Activated naive CD8-positive, alpha-beta T cell treated with anti-CD3 and anti-CD28 coated beads for 36 hours (primary cell): Measurements from ENCODE around the gene IRF2BP1. TPM values are rescaled to one million over a fixed set of nuclear protein-coding genes. Genes with fewer than 3 reads are reported as not detected.
"Not testable (repeated sequence)": the region's sequence is repeated elsewhere in the genome, so short reads cannot be mapped to it uniquely, and the experiment has no call there.

Experiments
- DNase-seq: peaks from one replicate; pipeline ENCODE4 v3.0.0; 2021
- H3K27ac Mint-ChIP-seq: one replicate; pipeline ENCODE4 v1.8.0; 2022; ENCODE audit warnings: mild to moderate bottlenecking, moderate library complexity, mixed read lengths
- H3K27me3 Mint-ChIP-seq: one replicate; pipeline ENCODE4 v1.8.0; 2022; ENCODE audit warnings: mild to moderate bottlenecking, mixed read lengths
- H3K36me3 Mint-ChIP-seq: one replicate; pipeline ENCODE4 v1.8.0; 2021; ENCODE audit warnings: mild to moderate bottlenecking, mixed read lengths
- H3K4me1 Mint-ChIP-seq: one replicate; pipeline ENCODE4 v1.8.0; 2021; ENCODE audit warnings: mixed read lengths
- H3K4me3 Mint-ChIP-seq: one replicate; pipeline ENCODE4 v1.8.0; 2022; ENCODE audit warnings: mild to moderate bottlenecking, moderate library complexity, mixed read lengths
- H3K9me3 Mint-ChIP-seq: one replicate; pipeline ENCODE4 v1.8.0; 2022; ENCODE audit warnings: mixed read lengths
- total RNA-seq, 2 experiments: library from RNA; stranded (reverse); gene quantifications; one replicate each; pipeline ENCODE4 v1.2.3, GENCODE V29; 2021

Gene IRF2BP1
- total RNA-seq, 2 experiments from 2014 or later = 18.5 to 19.5 TPM

GRCh38 chr19:45879055-45879454, 6.9 kb downstream of the IRF2BP1 start:
- H3K36me3 Mint-ChIP-seq = peaks cover 3% of the 10 kb centered on the region
- H3K4me1 Mint-ChIP-seq = peaks cover 29% of the 10 kb centered on the region
- H3K4me3 Mint-ChIP-seq = no peak overlapping the region
- peaks cover 23% of the 10 kb centered on the region for H3K27me3 Mint-ChIP-seq
- H3K27ac Mint-ChIP-seq = no peak overlapping the region
- no peak for DNase-seq
- H3K9me3 Mint-ChIP-seq = no peaks in the 10 kb centered on the region

GRCh38 chr19:45878043-45878794, 7.7 kb downstream of the IRF2BP1 start:
- no peak for DNase-seq
- H3K27me3 Mint-ChIP-seq = peaks cover 23% of the 10 kb centered on the region
- H3K4me1 Mint-ChIP-seq = peaks cover 22% of the 10 kb centered on the region
- H3K4me3 Mint-ChIP-seq = no peak overlapping the region
- no peaks in the 10 kb centered on the region for H3K9me3 Mint-ChIP-seq
- peaks cover under 1% of the 10 kb centered on the region for H3K36me3 Mint-ChIP-seq
- H3K27ac Mint-ChIP-seq = no peak overlapping the region

GRCh38 chr19:45876411-45877197, 9.3 kb downstream of the IRF2BP1 start:
- peak; percentile 55 for DNase-seq
- Mint-ChIP-seq H3K36me3 (no peaks in the 10 kb centered on the region), H3K27me3 (peaks cover 26% of the 10 kb centered on the region), H3K4me3 (peak overlapping the region; percentile 52), H3K27ac (peak overlapping the region; percentile 61), H3K4me1 (peaks cover 15% of the 10 kb centered on the region), H3K9me3 (no peaks in the 10 kb centered on the region)

- H3K4me1 Mint-ChIP-seq = peaks cover 12% of the 10 kb centered on the region
- no peaks in the 10 kb centered on the region for H3K9me3 Mint-ChIP-seq
- peak overlapping the region; percentile 52 for H3K4me3 Mint-ChIP-seq
- peak overlapping the region; percentile 61 for H3K27ac Mint-ChIP-seq
- peaks cover 27% of the 10 kb centered on the region for H3K27me3 Mint-ChIP-seq
- no peaks in the 10 kb centered on the region for H3K36me3 Mint-ChIP-seq
- DNase-seq = no peak
Observed at GRCh38 chr19:45876161-45876410, 9.9 kb downstream of the IRF2BP1 start.

GRCh38 chr19:45874620-45874966, 11.3 kb downstream of the IRF2BP1 start:
- Mint-ChIP-seq H3K4me1 (peaks cover 11% of the 10 kb centered on the region), H3K9me3 (no peaks in the 10 kb centered on the region), H3K36me3 (no peaks in the 10 kb centered on the region), H3K4me3 (no peak overlapping the region), H3K27ac (no peak overlapping the region), H3K27me3 (peaks cover 27% of the 10 kb centered on the region)
- DNase-seq = no peak

- Mint-ChIP-seq H3K36me3 (no peaks in the 10 kb centered on the region), H3K9me3 (no peaks in the 10 kb centered on the region), H3K4me1 (peaks cover 11% of the 10 kb centered on the region), H3K4me3 (no peak overlapping the region), H3K27ac (no peak overlapping the region), H3K27me3 (peaks cover 27% of the 10 kb centered on the region)
- no peak for DNase-seq
Observed at GRCh38 chr19:45873219-45873772, 12.6 kb downstream of the IRF2BP1 start.

GRCh38 chr19:45872095-45872919, 13.6 kb downstream of the IRF2BP1 start:
- Mint-ChIP-seq H3K27ac (no peak overlapping the region), H3K9me3 (no peaks in the 10 kb centered on the region), H3K27me3 (peaks cover 22% of the 10 kb centered on the region), H3K36me3 (no peaks in the 10 kb centered on the region), H3K4me3 (no peak overlapping the region), H3K4me1 (peaks cover 7% of the 10 kb centered on the region)
- no peak for DNase-seq

- H3K4me1 Mint-ChIP-seq = no peaks in the 10 kb centered on the region
- no peak overlapping the region for H3K4me3 Mint-ChIP-seq
- no peaks in the 10 kb centered on the region for H3K9me3 Mint-ChIP-seq
- no peak for DNase-seq
- H3K27me3 Mint-ChIP-seq = peaks cover 20% of the 10 kb centered on the region
- no peaks in the 10 kb centered on the region for H3K36me3 Mint-ChIP-seq
- H3K27ac Mint-ChIP-seq = no peak overlapping the region
Observed at GRCh38 chr19:45870798-45871197, 15.1 kb downstream of the IRF2BP1 start.

GRCh38 chr19:45867241-45867640, 18.7 kb downstream of the IRF2BP1 start:
- H3K4me1 Mint-ChIP-seq = peaks cover 14% of the 10 kb centered on the region
- not testable (repeated sequence) for H3K36me3 Mint-ChIP-seq

GRCh38 chr19:45866400-45867176, 19.4 kb downstream of the IRF2BP1 start:
- Mint-ChIP-seq H3K27ac (no peak overlapping the region), H3K36me3 (peaks cover 7% of the 10 kb centered on the region), H3K4me3 (no peak overlapping the region), H3K4me1 (peaks cover 14% of the 10 kb centered on the region), H3K27me3 (peaks cover 35% of the 10 kb centered on the region), H3K9me3 (no peaks in the 10 kb centered on the region)
- DNase-seq = no peak

More at GRCh38 chr19:45867241-45867640, 18.7 kb downstream of the IRF2BP1 start:
- H3K4me3 Mint-ChIP-seq, H3K9me3 Mint-ChIP-seq, H3K27ac Mint-ChIP-seq, DNase-seq: not testable (repeated sequence)
- peaks cover 38% of the 10 kb centered on the region for H3K27me3 Mint-ChIP-seq

- DNase-seq = no peak
Observed at GRCh38 chr19:45865269-45865948, 20.5 kb downstream of the IRF2BP1 start.

GRCh38 chr19:45864629-45865082, 21.3 kb downstream of the IRF2BP1 start:
- Mint-ChIP-seq H3K27me3 (peaks cover 35% of the 10 kb centered on the region), H3K27ac (no peak overlapping the region), H3K36me3 (peaks cover 9% of the 10 kb centered on the region), H3K4me1 (peaks cover 23% of the 10 kb centered on the region), H3K4me3 (peak overlapping the region; percentile 65), H3K9me3 (no peaks in the 10 kb centered on the region)
- no peak for DNase-seq

More at GRCh38 chr19:45865269-45865948, 20.5 kb downstream of the IRF2BP1 start:
- peaks cover 21% of the 10 kb centered on the region for H3K4me1 Mint-ChIP-seq
- H3K9me3 Mint-ChIP-seq = no peaks in the 10 kb centered on the region
- peaks cover 35% of the 10 kb centered on the region for H3K27me3 Mint-ChIP-seq
- H3K27ac Mint-ChIP-seq = no peak overlapping the region
- H3K4me3 Mint-ChIP-seq = no peak overlapping the region
- H3K36me3 Mint-ChIP-seq = peaks cover 9% of the 10 kb centered on the region

- peak within 1 kb of the TSS; percentile 90 for H3K4me3 Mint-ChIP-seq
- H3K27me3 Mint-ChIP-seq = peaks cover 35% of the 10 kb centered on the region
- H3K9me3 Mint-ChIP-seq = no peaks in the 10 kb centered on the region
- H3K27ac Mint-ChIP-seq = peak within 1 kb of the TSS; percentile 97
- DNase-seq = peak; percentile 78
- peaks cover 23% of the 10 kb centered on the region for H3K4me1 Mint-ChIP-seq
- H3K36me3 Mint-ChIP-seq = peaks cover 14% of the 10 kb centered on the region
Observed at GRCh38 chr19:45863840-45864628, 21.9 kb downstream of the IRF2BP1 start, which contains the start of gene FOXA3. FOXA3 (plus strand) TSS chr19:45864326; CDS start chr19:45864457, 131 bp downstream.
